HepG2 (cell line): ENCODE results near the gene SYCP2L. TPM values are rescaled to one million over a fixed set of nuclear protein-coding genes. Genes with fewer than 3 reads are reported as not detected.
A peak's percentile ranks its signal among the peaks of the same experiment; 100 is the strongest.

Experiments
- ATF1 ChIP-seq: IDR thresholded peaks from 2 replicates; pipeline ENCODE4 v1.6.1; 2016; ENCODE audit warnings: mild to moderate bottlenecking, control low read depth
- CEBPG ChIP-seq: IDR thresholded peaks from 2 replicates; pipeline ENCODE4 v1.6.1; 2016
- FOXC1 ChIP-seq: sonication (generic); formaldehyde crosslinking; IDR thresholded peaks from 2 replicates; pipeline ENCODE4 v1.8.0; 2022; ENCODE audit warnings: mild to moderate bottlenecking, missing genetic modification reagents, borderline replicate concordance
- GABPB1 ChIP-seq: IDR thresholded peaks from 2 replicates; pipeline ENCODE4 v1.6.1; 2016; ENCODE audit warnings: mild to moderate bottlenecking, missing genetic modification reagents, moderate library complexity, missing compliant biosample characterization
- GPN1 ChIP-seq: sonication (generic); formaldehyde crosslinking; IDR thresholded peaks from 2 replicates; pipeline ENCODE4 v1.5.1; 2020; ENCODE audit warnings: missing genetic modification reagents, borderline replicate concordance
- HDAC2 ChIP-seq: sonication (generic); formaldehyde crosslinking; IDR thresholded peaks from 2 replicates; pipeline ENCODE4 v1.4.0; 2020; ENCODE audit warnings: missing genetic modification reagents
- HNF4A ChIP-seq: sonication (generic); formaldehyde crosslinking; IDR thresholded peaks from 2 replicates; pipeline ENCODE4 v1.4.0; 2020; ENCODE audit warnings: missing genetic modification reagents
- KAT7 ChIP-seq: IDR thresholded peaks from 2 replicates; pipeline ENCODE4 v1.6.1; 2018; ENCODE audit warnings: borderline replicate concordance, missing compliant biosample characterization
- KAT8 ChIP-seq: IDR thresholded peaks from 2 replicates; pipeline ENCODE4 v1.6.1; 2016; ENCODE audit warnings: missing genetic modification reagents, missing compliant biosample characterization
- NR2F6 ChIP-seq, 2 experiments: IDR thresholded peaks; 2 replicates each; pipeline ENCODE4 v1.6.1; 2016; ENCODE audit warnings: antibody characterized with exemption in 1 of 2, mild to moderate bottlenecking in 1 of 2
- PAWR ChIP-seq: sonication (generic); formaldehyde crosslinking; IDR thresholded peaks from 2 replicates; pipeline ENCODE4 v1.4.0; 2020; ENCODE audit warnings: missing genetic modification reagents, mild to moderate bottlenecking, borderline replicate concordance
- PBX3 ChIP-seq: sonication (generic); formaldehyde crosslinking; IDR thresholded peaks from 2 replicates; pipeline ENCODE4 v1.8.1; 2023; ENCODE audit warnings: missing genetic modification reagents, inconsistent platforms, borderline replicate concordance
- POGZ ChIP-seq: sonication (generic); formaldehyde crosslinking; IDR thresholded peaks from 2 replicates; pipeline ENCODE4 v1.4.0; 2020; ENCODE audit warnings: mild to moderate bottlenecking, missing genetic modification reagents
- SRSF9 ChIP-seq: fragments of 200-400 bp; formaldehyde crosslinking; IDR thresholded peaks from 2 replicates; pipeline ENCODE4 v1.6.1; 2018; ENCODE audit warnings: borderline replicate concordance, mild to moderate bottlenecking, low read depth, low read length; ENCODE audit not compliant: insufficient read depth, poor library complexity, severe bottlenecking
- TEAD3 ChIP-seq: optimal IDR thresholded peaks from 2 replicates; pipeline ENCODE3; 2016; ENCODE audit warnings: borderline replicate concordance
- YEATS2 ChIP-seq: sonication (generic); formaldehyde crosslinking; IDR thresholded peaks from 2 replicates; pipeline ENCODE4 v1.4.0; 2020; ENCODE audit warnings: missing genetic modification reagents, borderline replicate concordance
- YY1 ChIP-seq: IDR thresholded peaks from 2 replicates; pipeline ENCODE4 v1.6.1; 2011; ENCODE audit warnings: low read length, low read depth, moderate library complexity, mild to moderate bottlenecking; ENCODE audit not compliant: insufficient read depth, insufficient replicate concordance
- ZNF10 ChIP-seq: sonication (generic); formaldehyde crosslinking; IDR thresholded peaks from 2 replicates; pipeline ENCODE4 v1.4.0; 2020; ENCODE audit warnings: mild to moderate bottlenecking, low read depth, missing genetic modification reagents, borderline replicate concordance
- ZNF251 ChIP-seq: sonication (generic); formaldehyde crosslinking; IDR thresholded peaks from 2 replicates; pipeline ENCODE4 v1.9.0; 2021; ENCODE audit warnings: mild to moderate bottlenecking, missing genetic modification reagents
- ZNF329 ChIP-seq: sonication (generic); formaldehyde crosslinking; IDR thresholded peaks from 2 replicates; pipeline ENCODE4 v1.9.0; 2021; ENCODE audit warnings: low read depth, mild to moderate bottlenecking, missing genetic modification reagents
- ZNF430 ChIP-seq: sonication (generic); formaldehyde crosslinking; IDR thresholded peaks from 2 replicates; pipeline ENCODE4 v1.9.0; 2021; ENCODE audit warnings: mild to moderate bottlenecking, missing genetic modification reagents
- ZNF605 ChIP-seq: sonication (generic); formaldehyde crosslinking; IDR thresholded peaks from 2 replicates; pipeline ENCODE4 v1.8.0; 2022; ENCODE audit warnings: mild to moderate bottlenecking, missing genetic modification reagents
- ZNF614 ChIP-seq: IDR thresholded peaks from 2 replicates; pipeline ENCODE4 v1.6.1; 2018; ENCODE audit warnings: missing biosample characterization, missing genetic modification reagents, inconsistent platforms, borderline replicate concordance
- ZNF678 ChIP-seq: sonication (generic); formaldehyde crosslinking; IDR thresholded peaks from 2 replicates; pipeline ENCODE4 v1.4.0; 2020; ENCODE audit warnings: mild to moderate bottlenecking, missing genetic modification reagents
- ZNF792 ChIP-seq: IDR thresholded peaks from 2 replicates; pipeline ENCODE4 v1.6.1; 2016
- ZSCAN30 ChIP-seq: sonication (generic); formaldehyde crosslinking; IDR thresholded peaks from 2 replicates; pipeline ENCODE4 v1.5.0; 2020; ENCODE audit warnings: mild to moderate bottlenecking, missing genetic modification reagents
- polyA plus RNA-seq, 8 experiments: library from polyadenylated mRNA; depleted of rRNA in 3 of 8; stranded (reverse) in 7 of 8; unstranded in 1 of 8; fragments of >200 nt; fragmentation: Illumina TruSeq in 4 of 8; extraction: Trizol in 4 of 8; gene quantifications; 2 replicates each; pipeline versions ENCODE4 v1.2.1 to v1.2.3, GENCODE V29; 2011 to 2016; ENCODE audit warnings: low read depth in 4 of 8, missing spikeins in 1 of 8, mixed read lengths in 1 of 8; ENCODE audit not compliant: insufficient read depth in 1 of 8
- total RNA-seq, 5 experiments: library from RNA; depleted of rRNA; stranded (reverse); fragments of >200 nt; fragmentation: Illumina TruSeq; extraction: Trizol; gene quantifications; 2 replicates each; pipeline ENCODE4 v1.2.3, GENCODE V29; 2016; ENCODE audit warnings: low read depth in 1 of 5
- TF ChIP-seq, protein P1 (sequence below): sonication (generic); formaldehyde crosslinking; IDR thresholded peaks from 2 replicates; pipeline ENCODE4 v1.4.0; 2020; ENCODE audit warnings: missing genetic modification reagents, borderline replicate concordance
- TF ChIP-seq, protein P2 (sequence below): sonication (generic); formaldehyde crosslinking; conservative IDR thresholded peaks from 2 replicates; pipeline ENCODE4 v1.8.1; 2023; ENCODE audit warnings: missing genetic modification reagents

SYCP2L gene
- total and polyA plus RNA-seq, 2 of the 13 experiments (the other 11 are each of a cell fraction or from before 2014, with no cell fraction given) = 0.22 to 0.54 TPM

DNA sequence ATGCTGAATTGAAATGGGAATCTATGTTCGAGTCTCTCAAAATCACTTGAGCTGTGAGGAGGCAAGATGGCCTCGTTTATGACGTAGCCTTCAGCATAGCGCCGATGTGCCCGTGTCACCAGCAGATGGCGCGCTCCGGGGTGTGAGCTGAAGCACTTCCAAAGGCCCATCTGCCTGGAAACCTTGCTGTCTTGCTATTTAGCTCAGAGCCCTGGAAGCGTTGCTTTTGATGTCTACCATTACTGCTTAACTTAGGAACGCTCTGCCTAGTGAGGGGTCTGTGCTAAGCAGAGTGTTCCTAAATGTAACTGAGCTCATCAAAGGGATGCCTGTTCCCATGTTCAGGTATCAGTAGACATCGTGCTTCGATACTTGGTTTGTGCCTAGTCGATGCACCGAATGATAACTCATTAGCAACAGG is 67.7 kb downstream of the SYCP2L start (continued):
- TF ChIP-seq, protein P1, sequence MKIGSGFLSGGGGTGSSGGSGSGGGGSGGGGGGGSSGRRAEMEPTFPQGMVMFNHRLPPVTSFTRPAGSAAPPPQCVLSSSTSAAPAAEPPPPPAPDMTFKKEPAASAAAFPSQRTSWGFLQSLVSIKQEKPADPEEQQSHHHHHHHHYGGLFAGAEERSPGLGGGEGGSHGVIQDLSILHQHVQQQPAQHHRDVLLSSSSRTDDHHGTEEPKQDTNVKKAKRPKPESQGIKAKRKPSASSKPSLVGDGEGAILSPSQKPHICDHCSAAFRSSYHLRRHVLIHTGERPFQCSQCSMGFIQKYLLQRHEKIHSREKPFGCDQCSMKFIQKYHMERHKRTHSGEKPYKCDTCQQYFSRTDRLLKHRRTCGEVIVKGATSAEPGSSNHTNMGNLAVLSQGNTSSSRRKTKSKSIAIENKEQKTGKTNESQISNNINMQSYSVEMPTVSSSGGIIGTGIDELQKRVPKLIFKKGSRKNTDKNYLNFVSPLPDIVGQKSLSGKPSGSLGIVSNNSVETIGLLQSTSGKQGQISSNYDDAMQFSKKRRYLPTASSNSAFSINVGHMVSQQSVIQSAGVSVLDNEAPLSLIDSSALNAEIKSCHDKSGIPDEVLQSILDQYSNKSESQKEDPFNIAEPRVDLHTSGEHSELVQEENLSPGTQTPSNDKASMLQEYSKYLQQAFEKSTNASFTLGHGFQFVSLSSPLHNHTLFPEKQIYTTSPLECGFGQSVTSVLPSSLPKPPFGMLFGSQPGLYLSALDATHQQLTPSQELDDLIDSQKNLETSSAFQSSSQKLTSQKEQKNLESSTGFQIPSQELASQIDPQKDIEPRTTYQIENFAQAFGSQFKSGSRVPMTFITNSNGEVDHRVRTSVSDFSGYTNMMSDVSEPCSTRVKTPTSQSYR (CRISPR knock-in tag) = peak; percentile 73; the same call in 1 of the 2 replicates
- TF ChIP-seq ZNF792 = peak; percentile 66; the same call in 1 of the 2 replicates
- peak; percentile 83 for TF ChIP-seq HDAC2 (CRISPR knock-in tag)
- TF ChIP-seq ZNF605 (CRISPR knock-in tag) = peak; percentile 89
- no peak for TF ChIP-seq NR2F6 (IDR thresholded peaks at IDR 0.05)
- peak; percentile 57 for TF ChIP-seq NR2F6 (CRISPR knock-in tag; IDR thresholded peaks at IDR 0.05)
- TF ChIP-seq ZNF329 = no peak
- TF ChIP-seq YEATS2 = peak; percentile 44; the same call in 1 of the 2 replicates
- TF ChIP-seq GPN1 (CRISPR knock-in tag) = no peak
- no peak for TF ChIP-seq SRSF9
- TF ChIP-seq PBX3 = no peak
- TF ChIP-seq ZNF614 (CRISPR knock-in tag) = peak; percentile 96
- peak; percentile 80 for TF ChIP-seq KAT8 (CRISPR knock-in tag)
- TF ChIP-seq ZNF678 (CRISPR knock-in tag) = no peak
- no peak for TF ChIP-seq ZNF251 (CRISPR knock-in tag)
- TF ChIP-seq ZNF430 (CRISPR knock-in tag) = peak; percentile 83; the same call in 1 of the 2 replicates
- TF ChIP-seq CEBPG (CRISPR knock-in tag) = peak; percentile 55
- TF ChIP-seq ZSCAN30 = no peak
- peak; percentile 87 for TF ChIP-seq TEAD3 (CRISPR knock-in tag)
- peak; percentile 97 for TF ChIP-seq POGZ (CRISPR knock-in tag)
- peak; percentile 36 for TF ChIP-seq HNF4A
- TF ChIP-seq ZNF10 (CRISPR knock-in tag) = no peak
- peak; percentile 27; the same call in 1 of the 2 replicates for TF ChIP-seq GABPB1 (CRISPR knock-in tag)
- TF ChIP-seq FOXC1 (CRISPR knock-in tag) = peak; percentile 88
- no peak for TF ChIP-seq PAWR (CRISPR knock-in tag)
- TF ChIP-seq ATF1 = peak; percentile 70
- TF ChIP-seq KAT7 (CRISPR knock-in tag) = peak; percentile 79; the same call in 1 of the 2 replicates
- TF ChIP-seq YY1 = peak; percentile 94
- TF ChIP-seq, protein P2, sequence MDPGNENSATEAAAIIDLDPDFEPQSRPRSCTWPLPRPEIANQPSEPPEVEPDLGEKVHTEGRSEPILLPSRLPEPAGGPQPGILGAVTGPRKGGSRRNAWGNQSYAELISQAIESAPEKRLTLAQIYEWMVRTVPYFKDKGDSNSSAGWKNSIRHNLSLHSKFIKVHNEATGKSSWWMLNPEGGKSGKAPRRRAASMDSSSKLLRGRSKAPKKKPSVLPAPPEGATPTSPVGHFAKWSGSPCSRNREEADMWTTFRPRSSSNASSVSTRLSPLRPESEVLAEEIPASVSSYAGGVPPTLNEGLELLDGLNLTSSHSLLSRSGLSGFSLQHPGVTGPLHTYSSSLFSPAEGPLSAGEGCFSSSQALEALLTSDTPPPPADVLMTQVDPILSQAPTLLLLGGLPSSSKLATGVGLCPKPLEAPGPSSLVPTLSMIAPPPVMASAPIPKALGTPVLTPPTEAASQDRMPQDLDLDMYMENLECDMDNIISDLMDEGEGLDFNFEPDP (CRISPR knock-in tag) = peak; percentile 89; the same call in 1 of the 2 replicates
